Measurements from ENCODE around the gene HIRIP3. TPM values are rescaled to one million over a fixed set of nuclear protein-coding genes. Genes with fewer than 3 reads are reported as not detected.

HIRIP3 gene
- total and polyA plus RNA-seq, 2 experiments from 2014 or later: 3.2 to 11.9 TPM

GRCh38 chr16:30010844-30011713, 15.7 kb upstream of the HIRIP3 start, which contains the start of gene DOC2A:
Gene DOC2A, minus strand, starts transcription at chr16:30011027. Its CDS starts 805 bp downstream, at chr16:30010222.
- Histone ChIP-seq H3K9me2 (ENCODE audit: insufficient read depth) (no peaks in the 10 kb centered on the region), H2AFZ (no peak within 1 kb of the TSS), H3K9me3 (ENCODE audit: low read depth) (no peaks in the 10 kb centered on the region), H3K27me3 (replicated peaks; ENCODE audit: insufficient read depth) (peaks cover 15% of the 10 kb centered on the region; the same call in 1 of the 2 replicates), H3K27ac (no peak within 1 kb of the TSS), H3K79me2 (ENCODE audit: insufficient read depth) (no peaks in the 10 kb centered on the region), H4K20me1 (ENCODE audit: insufficient read depth) (no peaks in the 10 kb centered on the region), H3F3A (ENCODE audit: insufficient read depth) (no peaks in the 10 kb centered on the region), H3K4me1 (ENCODE audit: insufficient read depth) (no peaks in the 10 kb centered on the region), H3K4me3 (peak within 1 kb of the TSS; percentile 50), H3K9ac (no peak within 1 kb of the TSS), H3K4me2 (ENCODE audit: unreplicated experiment) (peak within 1 kb of the TSS; percentile 70), H3K36me3 (ENCODE audit: low read depth) (no peaks in the 10 kb centered on the region)
- in situ Hi-C loops (cut with MboI): loop anchor here (10.0 kb wide), 1 partner anchor 196 kb away; the partner anchor contains the start of genes PAGR1 and PRRT2
- WGBS, 2 experiments (ENCODE audit: low coverage in 1 of 2, low lambda C conversion rate in 2 of 2, missing lambda C conversion rate in 2 of 2): 2% methylated on average over 42 to 85 of the region's 99 CpGs
- TF ChIP-seq EZH2 (IDR thresholded peaks at IDR 0.05; ENCODE audit: insufficient read depth, poor library complexity, severe bottlenecking) (no peak), EZH2phosphoT487 (IDR thresholded peaks at IDR 0.05; ENCODE audit: insufficient read depth, low read depth) (no peak)
- peak; percentile 43 for DNase-seq

- H3F3A ChIP-seq (ENCODE audit: insufficient read depth): no peaks in the 10 kb centered on the region
- peak overlapping the region; percentile 50 for H3K4me3 ChIP-seq
- no peaks in the 10 kb centered on the region for H3K4me1 ChIP-seq (ENCODE audit: insufficient read depth)
- no peaks in the 10 kb centered on the region for H3K9me2 ChIP-seq (ENCODE audit: insufficient read depth)
- in situ Hi-C loops (cut with MboI): loop anchor here (10.0 kb wide), 1 partner anchor 195 kb away; the partner anchor contains the start of genes PAGR1 and PRRT2
- no peaks in the 10 kb centered on the region for H3K36me3 ChIP-seq (ENCODE audit: low read depth)
- no peak for TF ChIP-seq EZH2phosphoT487 (IDR thresholded peaks at IDR 0.05; ENCODE audit: insufficient read depth, low read depth)
- TF ChIP-seq EZH2 (IDR thresholded peaks at IDR 0.05; ENCODE audit: insufficient read depth, poor library complexity, severe bottlenecking): peak; percentile 88
- H3K27me3 ChIP-seq (replicated peaks; ENCODE audit: insufficient read depth): peaks cover 15% of the 10 kb centered on the region; the same call in 1 of the 2 replicates
- no peak overlapping the region for H3K27ac ChIP-seq
- peak overlapping the region; percentile 5 for H3K4me2 ChIP-seq (ENCODE audit: unreplicated experiment)
- H2AFZ ChIP-seq: no peak overlapping the region
- whole genome bisulfite sequencing, 2 experiments (ENCODE audit: low coverage in 1 of 2, low lambda C conversion rate in 2 of 2, missing lambda C conversion rate in 2 of 2): 2 to 6% methylated on average over 28 to 33 of the region's 34 CpGs
- H3K9ac ChIP-seq: no peak overlapping the region
- no peaks in the 10 kb centered on the region for H4K20me1 ChIP-seq (ENCODE audit: insufficient read depth)
- no peaks in the 10 kb centered on the region for H3K9me3 ChIP-seq (ENCODE audit: low read depth)
- DNase-seq: no peak
- H3K79me2 ChIP-seq (ENCODE audit: insufficient read depth): no peaks in the 10 kb centered on the region
These were observed 14.8 kb upstream of the HIRIP3 start for GRCh38 chr16:30009990-30010843.

DNA sequence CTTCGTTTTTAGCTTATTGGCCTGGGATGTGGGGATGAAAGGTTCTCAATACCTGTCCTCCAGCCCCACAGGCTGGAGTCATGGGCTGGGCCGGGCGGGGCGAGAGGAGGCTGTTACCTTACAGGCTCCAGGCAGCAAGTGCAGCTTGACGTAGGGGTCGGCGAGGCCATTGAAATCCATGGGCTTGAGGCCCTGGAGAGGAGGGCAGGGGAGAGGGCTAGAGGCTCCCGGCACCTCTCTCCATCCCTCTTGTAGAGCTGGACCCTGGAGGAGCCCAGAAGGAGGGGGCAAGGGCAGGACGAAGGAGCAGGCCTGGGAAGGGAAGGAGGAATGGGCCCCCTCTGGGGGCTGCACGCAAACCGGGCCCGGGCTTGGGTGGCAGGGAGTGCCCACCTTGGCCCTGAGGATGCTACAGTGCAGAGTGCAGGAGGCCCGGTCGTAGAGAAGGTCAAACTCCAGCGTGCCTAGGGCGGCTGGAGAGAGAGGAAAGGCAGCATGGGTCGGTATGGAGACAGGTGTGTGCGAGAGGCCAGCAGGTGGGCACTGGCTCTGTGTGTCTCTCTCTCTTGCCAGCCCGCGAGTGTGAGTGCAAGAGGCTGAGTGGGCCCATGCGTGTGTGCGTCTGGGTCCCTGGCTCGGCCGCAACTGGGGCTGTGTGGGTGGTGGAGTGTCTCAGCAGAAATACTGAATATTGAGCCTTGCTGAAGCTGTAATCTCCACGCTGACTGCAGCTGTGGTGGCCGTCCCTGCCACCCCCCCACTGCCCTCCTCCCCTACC, 13.9 kb upstream of the HIRIP3 start:
- peak; percentile 43 for DNase-seq
- no peak overlapping the region for H3K9ac ChIP-seq
- H3K27ac ChIP-seq: no peak overlapping the region
- no peak overlapping the region for H3K4me2 ChIP-seq (ENCODE audit: unreplicated experiment)
- H4K20me1 ChIP-seq (ENCODE audit: insufficient read depth): no peaks in the 10 kb centered on the region
- H3K9me2 ChIP-seq (ENCODE audit: insufficient read depth): no peaks in the 10 kb centered on the region
- in situ Hi-C loops (cut with MboI): no loop called here
- TF ChIP-seq EZH2phosphoT487 (IDR thresholded peaks at IDR 0.05; ENCODE audit: insufficient read depth, low read depth) (no peak), EZH2 (IDR thresholded peaks at IDR 0.05; ENCODE audit: insufficient read depth, poor library complexity, severe bottlenecking) (no peak)
- no peaks in the 10 kb centered on the region for H3K9me3 ChIP-seq (ENCODE audit: low read depth)
- H3K4me3 ChIP-seq: no peak overlapping the region
- no peaks in the 10 kb centered on the region for H3K4me1 ChIP-seq (ENCODE audit: insufficient read depth)
- no peak overlapping the region for H2AFZ ChIP-seq
- H3K79me2 ChIP-seq (ENCODE audit: insufficient read depth): no peaks in the 10 kb centered on the region
- H3F3A ChIP-seq (ENCODE audit: insufficient read depth): no peaks in the 10 kb centered on the region
- H3K27me3 ChIP-seq (replicated peaks; ENCODE audit: insufficient read depth): peaks cover 15% of the 10 kb centered on the region; the same call in 1 of the 2 replicates
- 17 to 19% methylated on average over 24 to 26 of the region's 26 CpGs for WGBS, 2 experiments (ENCODE audit: low coverage in 1 of 2, low lambda C conversion rate in 2 of 2, missing lambda C conversion rate in 2 of 2)
- H3K36me3 ChIP-seq (ENCODE audit: low read depth): no peaks in the 10 kb centered on the region

Data from GM23248 (cell line).